ENCODE data around the gene NPR2. TPM values are rescaled to one million over a fixed set of nuclear protein-coding genes. Genes with fewer than 3 reads are reported as not detected.

NPR2 gene
- polyA plus RNA-seq, 1 donor (not counting 4 experiments of a cell fraction or from before 2014, with no cell fraction given) = 5.0 TPM

DNA sequence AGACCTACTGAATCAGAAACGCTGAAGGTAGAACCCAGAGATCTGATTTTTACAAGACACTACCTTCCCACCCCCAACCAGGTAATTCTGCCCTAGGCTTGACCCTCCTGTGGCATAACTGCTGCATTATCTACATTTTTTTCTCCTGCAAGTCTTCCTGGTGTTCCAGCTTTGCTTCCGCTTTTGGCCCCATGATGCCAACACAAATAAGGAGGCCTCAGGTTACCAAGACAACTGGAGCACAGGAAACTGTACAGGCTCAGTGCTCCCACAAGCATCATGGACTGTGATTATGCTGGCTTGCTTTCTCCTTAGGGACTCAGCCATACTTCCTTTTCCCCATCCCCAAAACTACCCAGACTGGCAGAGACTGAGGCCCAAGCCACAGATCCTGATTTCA is 30.7 kb upstream of the NPR2 start:
- Histone ChIP-seq H2AFZ (ENCODE audit: control insufficient read depth, low read length) (no peak overlapping the region), H3K36me3 (ENCODE audit: control insufficient read depth in 2 of 2, extremely low read depth in 1 of 2, insufficient read depth in 2 of 2, low read length in 2 of 2) (no peaks in the 10 kb centered on the region), H3K79me2 (ENCODE audit: control insufficient read depth, insufficient read depth, low read length) (peaks cover 1% of the 10 kb centered on the region), H3K4me2 (ENCODE audit: control insufficient read depth, extremely low read depth, insufficient read depth, low read depth, low read length) (no peak overlapping the region), H3K27me3 (ENCODE audit: control insufficient read depth, extremely low read depth, insufficient read depth, low read length) (no peaks in the 10 kb centered on the region), H3K9me3 (ENCODE audit: control insufficient read depth, low read depth, low read length) (no peaks in the 10 kb centered on the region), H3K4me1 (ENCODE audit: control insufficient read depth, extremely low read depth, insufficient read depth, low read length) (peaks cover 3% of the 10 kb centered on the region), H3K27ac (ENCODE audit: control insufficient read depth, insufficient read depth, low read length) (no peak overlapping the region), H4K20me1 (ENCODE audit: control insufficient read depth, extremely low read depth, insufficient read depth, low read length) (no peaks in the 10 kb centered on the region), H3K4me3 (ENCODE audit: control insufficient read depth in 2 of 3, extremely low read depth in 1 of 3, insufficient read depth in 2 of 3, low read depth in 1 of 3, low read length in 3 of 3) (no peak overlapping the region), H3K9me1 (ENCODE audit: control insufficient read depth, extremely low read depth, insufficient read depth, low read length) (no peaks in the 10 kb centered on the region), H3K9ac (ENCODE audit: control insufficient read depth, extremely low read depth, insufficient read depth, low read length) (no peak overlapping the region)
- dilution Hi-C loops (cut with MboI; ENCODE audit: extremely low pct_ligation_motif_present, low sequenced_read_pairs) = no loop called here
- DNase-seq (ENCODE audit: low read depth, low spot score) (no peak), FAIRE-seq (no peak)
- no peak for TF ChIP-seq EZH2 (IDR thresholded peaks at IDR 0.05; ENCODE audit: low read length)
- TF ChIP-seq, protein P1, sequence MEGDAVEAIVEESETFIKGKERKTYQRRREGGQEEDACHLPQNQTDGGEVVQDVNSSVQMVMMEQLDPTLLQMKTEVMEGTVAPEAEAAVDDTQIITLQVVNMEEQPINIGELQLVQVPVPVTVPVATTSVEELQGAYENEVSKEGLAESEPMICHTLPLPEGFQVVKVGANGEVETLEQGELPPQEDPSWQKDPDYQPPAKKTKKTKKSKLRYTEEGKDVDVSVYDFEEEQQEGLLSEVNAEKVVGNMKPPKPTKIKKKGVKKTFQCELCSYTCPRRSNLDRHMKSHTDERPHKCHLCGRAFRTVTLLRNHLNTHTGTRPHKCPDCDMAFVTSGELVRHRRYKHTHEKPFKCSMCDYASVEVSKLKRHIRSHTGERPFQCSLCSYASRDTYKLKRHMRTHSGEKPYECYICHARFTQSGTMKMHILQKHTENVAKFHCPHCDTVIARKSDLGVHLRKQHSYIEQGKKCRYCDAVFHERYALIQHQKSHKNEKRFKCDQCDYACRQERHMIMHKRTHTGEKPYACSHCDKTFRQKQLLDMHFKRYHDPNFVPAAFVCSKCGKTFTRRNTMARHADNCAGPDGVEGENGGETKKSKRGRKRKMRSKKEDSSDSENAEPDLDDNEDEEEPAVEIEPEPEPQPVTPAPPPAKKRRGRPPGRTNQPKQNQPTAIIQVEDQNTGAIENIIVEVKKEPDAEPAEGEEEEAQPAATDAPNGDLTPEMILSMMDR (optimal IDR thresholded peaks at IDR 0.05 in 1 of 3, IDR thresholded peaks at IDR 0.05 in 1 of 3, conservative IDR thresholded peaks at IDR 0.05 in 1 of 3; ENCODE audit: extremely low read depth in 1 of 3, insufficient read depth in 2 of 3, low read length in 3 of 3) = no peak

DNA sequence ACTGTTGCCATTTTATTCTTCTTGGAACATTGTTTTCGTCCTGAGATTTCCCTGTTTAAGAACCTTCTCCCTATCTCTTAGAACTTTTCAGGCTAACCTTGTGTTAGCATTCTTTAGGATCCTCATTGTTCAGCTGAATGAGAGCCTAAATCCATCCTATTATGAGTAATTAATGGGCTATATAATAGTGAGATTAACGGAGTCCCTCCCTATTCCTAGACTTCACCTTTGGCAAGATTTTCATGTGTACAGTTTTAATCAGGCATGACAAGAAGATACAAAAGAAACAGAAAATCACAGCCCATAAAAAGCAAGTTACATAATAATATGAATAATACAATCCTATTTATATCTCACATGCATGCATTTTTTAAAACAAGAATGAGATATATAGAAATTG is 28.2 kb upstream of the NPR2 start:
- no peak overlapping the region for H2AFZ ChIP-seq (ENCODE audit: control insufficient read depth, low read length)
- H3K79me2 ChIP-seq (ENCODE audit: control insufficient read depth, insufficient read depth, low read length) = peaks cover 1% of the 10 kb centered on the region
- no peak overlapping the region for H3K4me3 ChIP-seq (ENCODE audit: control insufficient read depth in 2 of 3, extremely low read depth in 1 of 3, insufficient read depth in 2 of 3, low read depth in 1 of 3, low read length in 3 of 3)
- no peak overlapping the region for H3K9ac ChIP-seq (ENCODE audit: control insufficient read depth, extremely low read depth, insufficient read depth, low read length)
- dilution Hi-C loops (cut with MboI; ENCODE audit: extremely low pct_ligation_motif_present, low sequenced_read_pairs) = no loop called here
- H3K27me3 ChIP-seq (ENCODE audit: control insufficient read depth, extremely low read depth, insufficient read depth, low read length) = no peaks in the 10 kb centered on the region
- FAIRE-seq = no peak
- H3K4me2 ChIP-seq (ENCODE audit: control insufficient read depth, extremely low read depth, insufficient read depth, low read depth, low read length) = no peak overlapping the region
- no peak for TF ChIP-seq EZH2 (IDR thresholded peaks at IDR 0.05; ENCODE audit: low read length)
- TF ChIP-seq, protein P1 (optimal IDR thresholded peaks at IDR 0.05 in 1 of 3, IDR thresholded peaks at IDR 0.05 in 1 of 3, conservative IDR thresholded peaks at IDR 0.05 in 1 of 3; ENCODE audit: extremely low read depth in 1 of 3, insufficient read depth in 2 of 3, low read length in 3 of 3) = no peak
- no peak for DNase-seq (ENCODE audit: low read depth, low spot score)
- H4K20me1 ChIP-seq (ENCODE audit: control insufficient read depth, extremely low read depth, insufficient read depth, low read length) = no peaks in the 10 kb centered on the region
- no peaks in the 10 kb centered on the region for H3K36me3 ChIP-seq (ENCODE audit: control insufficient read depth in 2 of 2, extremely low read depth in 1 of 2, insufficient read depth in 2 of 2, low read length in 2 of 2)
- H3K4me1 ChIP-seq (ENCODE audit: control insufficient read depth, extremely low read depth, insufficient read depth, low read length) = no peaks in the 10 kb centered on the region
- no peaks in the 10 kb centered on the region for H3K9me1 ChIP-seq (ENCODE audit: control insufficient read depth, extremely low read depth, insufficient read depth, low read length)
- no peak overlapping the region for H3K27ac ChIP-seq (ENCODE audit: control insufficient read depth, insufficient read depth, low read length)
- no peaks in the 10 kb centered on the region for H3K9me3 ChIP-seq (ENCODE audit: control insufficient read depth, low read depth, low read length)

Measured in keratinocyte (primary cell).